AG20443 (cell line): ENCODE measurements around the gene GDPD5.

Experiments
- DNase-seq: peaks from one replicate; pipeline ENCODE4 v3.0.0; 2012; ENCODE audit warnings: low spot score, mixed read lengths

The GDPD5 gene, protein sequence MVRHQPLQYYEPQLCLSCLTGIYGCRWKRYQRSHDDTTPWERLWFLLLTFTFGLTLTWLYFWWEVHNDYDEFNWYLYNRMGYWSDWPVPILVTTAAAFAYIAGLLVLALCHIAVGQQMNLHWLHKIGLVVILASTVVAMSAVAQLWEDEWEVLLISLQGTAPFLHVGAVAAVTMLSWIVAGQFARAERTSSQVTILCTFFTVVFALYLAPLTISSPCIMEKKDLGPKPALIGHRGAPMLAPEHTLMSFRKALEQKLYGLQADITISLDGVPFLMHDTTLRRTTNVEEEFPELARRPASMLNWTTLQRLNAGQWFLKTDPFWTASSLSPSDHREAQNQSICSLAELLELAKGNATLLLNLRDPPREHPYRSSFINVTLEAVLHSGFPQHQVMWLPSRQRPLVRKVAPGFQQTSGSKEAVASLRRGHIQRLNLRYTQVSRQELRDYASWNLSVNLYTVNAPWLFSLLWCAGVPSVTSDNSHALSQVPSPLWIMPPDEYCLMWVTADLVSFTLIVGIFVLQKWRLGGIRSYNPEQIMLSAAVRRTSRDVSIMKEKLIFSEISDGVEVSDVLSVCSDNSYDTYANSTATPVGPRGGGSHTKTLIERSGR

DNA sequence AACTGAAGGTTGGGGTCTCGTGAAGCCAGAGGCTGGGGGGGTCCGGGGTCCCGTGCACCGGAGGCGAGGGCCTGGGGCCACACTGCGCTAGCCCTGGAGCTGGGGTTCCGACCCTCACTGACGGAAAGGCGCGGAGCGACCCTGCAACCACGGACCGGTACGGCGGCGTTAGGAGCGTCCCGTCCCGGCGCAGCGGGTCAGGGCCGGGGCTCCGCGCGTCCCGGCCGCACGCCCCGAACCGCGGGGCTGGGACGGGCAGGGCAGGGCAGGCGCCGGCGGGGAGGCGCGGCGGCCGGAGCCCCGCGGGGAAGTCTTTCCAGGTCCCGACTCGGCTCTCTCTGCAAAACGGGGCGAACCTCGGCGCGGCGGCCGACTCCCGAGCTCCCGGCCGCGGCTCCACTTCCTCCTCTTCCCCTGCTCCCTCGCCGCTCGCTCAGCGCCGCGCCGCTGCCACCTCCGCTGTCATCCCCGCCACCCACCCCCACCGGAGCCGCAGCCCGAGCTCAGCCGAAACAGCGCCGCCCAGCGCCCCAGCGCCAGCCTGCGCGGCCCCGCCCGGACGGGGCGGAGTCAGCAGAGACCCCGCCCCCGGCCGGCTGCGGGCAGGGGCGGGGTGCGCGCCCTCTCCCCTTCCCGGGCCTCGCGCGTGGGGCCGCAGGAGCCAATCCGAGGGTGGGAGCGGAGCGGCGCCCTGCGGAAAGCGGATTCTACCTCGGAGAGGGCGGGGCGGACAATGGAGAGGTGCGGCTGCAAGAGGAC is at the start of gene GDPD5:
TSS of gene GDPD5 (minus strand) at position 509 of the 759 bp plus-strand sequence. CDS start 48,206 bp downstream, outside the sequence.
- DNase-seq = peak; percentile 99

DNA sequence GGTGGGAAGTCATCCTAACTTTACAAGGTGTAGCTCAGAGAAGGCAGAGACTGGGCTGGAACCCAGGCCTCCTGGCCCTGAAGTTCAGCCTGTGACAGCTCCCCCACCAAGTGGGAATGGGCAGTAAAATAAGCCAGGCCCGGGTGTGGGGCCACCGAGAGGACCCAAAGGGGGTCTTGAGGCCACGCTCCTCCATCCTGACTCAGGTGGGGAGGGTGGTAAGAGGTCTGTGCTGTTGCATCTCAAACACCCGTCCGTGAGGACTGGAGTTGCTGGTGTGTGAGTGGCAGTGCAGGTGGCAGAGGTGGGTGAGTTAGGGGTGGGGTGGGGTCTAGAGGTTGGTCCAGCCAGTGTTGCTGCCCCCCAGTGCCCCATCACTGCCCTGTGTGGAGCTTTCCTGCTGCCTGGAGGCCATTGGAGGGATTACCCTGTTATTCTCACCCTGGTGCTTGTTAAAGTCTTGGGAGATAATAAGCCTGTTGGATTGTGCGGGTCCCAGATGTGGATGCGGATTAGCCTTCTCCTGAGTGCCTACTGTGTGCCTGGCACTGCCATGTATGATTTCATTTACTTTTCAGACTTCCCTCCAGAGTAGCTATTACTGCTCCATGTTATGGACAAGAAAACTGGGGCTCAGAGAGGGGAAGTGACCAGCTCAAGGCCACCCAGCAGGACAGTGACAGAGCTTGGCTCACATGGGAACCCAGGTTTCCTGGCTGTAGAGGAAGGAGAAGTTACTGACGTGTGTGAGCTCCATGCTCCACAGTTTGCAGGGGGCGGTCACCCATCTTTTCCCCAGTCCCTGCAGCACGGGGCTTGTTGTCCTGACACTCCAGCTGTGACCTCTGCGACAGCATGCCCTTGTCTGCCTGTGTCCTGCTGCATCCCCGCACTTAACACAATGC is 49.2 kb upstream of the GDPD5 start:
- peak; percentile 48 for DNase-seq

DNA sequence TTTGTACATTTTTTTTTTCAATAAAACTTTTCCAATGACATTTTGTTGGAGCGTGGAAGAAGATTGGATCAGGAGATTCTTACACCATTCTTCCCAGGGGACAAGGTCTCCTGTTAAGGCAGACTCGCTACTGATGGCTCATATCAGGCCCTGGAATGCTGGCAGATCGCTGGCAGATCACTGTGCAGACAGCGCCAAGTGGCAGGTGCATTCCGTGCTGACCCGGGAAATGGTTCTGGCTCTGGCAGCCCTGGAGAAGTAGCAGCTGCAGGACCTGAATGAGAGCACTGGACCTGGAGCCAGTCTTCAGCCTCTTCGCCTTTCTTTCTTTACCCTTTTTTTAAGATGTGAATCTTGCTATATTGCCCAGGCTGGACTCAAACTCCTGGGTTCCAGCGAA is 47.0 kb upstream of the GDPD5 start:
- no peak for DNase-seq

DNA sequence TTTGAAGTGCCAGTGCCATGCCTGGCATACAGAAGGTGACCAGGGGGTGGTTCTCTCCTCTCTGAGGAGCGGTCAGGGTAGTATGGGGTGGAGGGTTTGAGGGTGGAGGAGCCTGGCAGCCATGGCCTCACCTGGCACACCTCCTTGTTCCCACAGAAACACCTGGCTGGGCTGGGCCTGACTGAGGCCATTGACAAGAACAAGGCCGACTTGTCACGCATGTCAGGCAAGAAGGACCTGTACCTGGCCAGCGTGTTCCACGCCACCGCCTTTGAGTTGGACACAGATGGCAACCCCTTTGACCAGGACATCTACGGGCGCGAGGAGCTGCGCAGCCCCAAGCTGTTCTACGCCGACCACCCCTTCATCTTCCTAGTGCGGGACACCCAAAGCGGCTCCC is 45.9 kb upstream of the GDPD5 start:
- DNase-seq = no peak

DNA sequence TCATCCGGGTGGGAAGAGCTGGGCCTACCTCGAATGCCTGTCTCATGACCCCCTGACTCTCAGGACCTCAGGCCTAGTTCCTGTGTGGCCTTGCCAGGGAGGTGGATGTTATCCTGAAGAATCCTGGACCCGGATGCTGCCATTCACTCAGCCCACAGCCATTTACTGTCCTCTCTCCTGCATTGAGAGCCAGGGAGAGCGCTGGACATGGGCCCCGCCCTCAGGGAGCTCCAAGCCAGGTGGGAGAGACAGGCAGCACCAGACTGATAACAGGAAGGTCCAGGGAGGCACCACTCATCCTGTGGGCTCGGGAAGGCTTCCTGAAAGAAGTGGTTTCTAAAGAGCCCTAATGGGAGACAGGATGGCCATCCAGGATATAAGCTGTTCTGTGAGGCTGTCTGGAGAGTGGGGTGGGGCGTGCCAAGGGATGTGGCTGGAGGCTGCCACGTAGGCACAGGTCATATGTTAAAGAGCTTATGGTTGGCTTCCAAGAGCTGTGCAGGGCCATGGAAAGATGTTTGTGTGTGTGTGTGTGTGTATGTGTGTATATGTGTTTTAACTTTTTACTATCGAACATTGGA is 44.9 kb upstream of the GDPD5 start:
- no peak for DNase-seq

DNA sequence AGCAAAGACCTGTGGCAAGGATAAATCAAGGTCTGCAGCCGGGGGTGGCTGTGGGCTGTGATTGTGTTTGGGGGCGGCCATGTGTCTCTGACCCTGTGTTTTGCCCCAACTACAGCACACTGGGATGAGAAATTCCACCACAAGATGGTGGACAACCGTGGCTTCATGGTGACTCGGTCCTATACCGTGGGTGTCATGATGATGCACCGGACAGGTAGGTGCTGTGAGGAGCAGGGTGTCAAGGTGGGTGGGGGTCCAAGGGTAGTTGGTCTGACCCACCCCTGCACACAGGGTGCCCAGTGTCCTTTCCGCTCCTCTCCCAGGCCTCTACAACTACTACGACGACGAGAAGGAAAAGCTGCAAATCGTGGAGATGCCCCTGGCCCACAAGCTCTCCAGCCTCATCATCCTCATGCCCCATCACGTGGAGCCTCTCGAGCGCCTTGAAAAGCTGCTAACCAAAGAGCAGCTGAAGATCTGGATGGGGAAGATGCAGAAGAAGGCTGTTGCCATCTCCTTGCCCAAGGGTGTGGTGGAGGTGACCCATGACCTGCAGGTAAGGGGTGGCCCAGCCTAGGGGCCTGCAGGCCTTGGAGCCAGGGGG is 43.0 kb upstream of the GDPD5 start:
- no peak for DNase-seq

DNA sequence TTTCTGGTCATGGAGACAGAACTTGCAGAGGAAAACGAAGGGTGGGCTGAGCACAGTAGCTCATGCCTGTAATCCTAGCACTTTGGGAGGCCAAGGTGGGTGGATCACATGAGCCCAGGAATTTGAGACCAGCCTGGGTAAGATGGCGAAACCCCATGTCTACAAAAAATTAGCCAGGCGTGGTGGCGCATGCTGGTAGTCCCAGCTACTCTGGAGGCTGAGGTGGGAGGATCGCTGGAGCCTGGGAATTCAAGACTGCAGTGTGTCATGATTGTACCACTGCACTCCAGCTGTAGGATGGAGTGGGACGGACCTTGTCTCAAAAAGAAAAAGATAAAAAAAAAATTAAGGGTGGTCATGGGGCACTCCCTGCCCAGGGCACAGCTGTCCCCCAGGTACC is 42.2 kb upstream of the GDPD5 start:
- DNase-seq = no peak

DNA sequence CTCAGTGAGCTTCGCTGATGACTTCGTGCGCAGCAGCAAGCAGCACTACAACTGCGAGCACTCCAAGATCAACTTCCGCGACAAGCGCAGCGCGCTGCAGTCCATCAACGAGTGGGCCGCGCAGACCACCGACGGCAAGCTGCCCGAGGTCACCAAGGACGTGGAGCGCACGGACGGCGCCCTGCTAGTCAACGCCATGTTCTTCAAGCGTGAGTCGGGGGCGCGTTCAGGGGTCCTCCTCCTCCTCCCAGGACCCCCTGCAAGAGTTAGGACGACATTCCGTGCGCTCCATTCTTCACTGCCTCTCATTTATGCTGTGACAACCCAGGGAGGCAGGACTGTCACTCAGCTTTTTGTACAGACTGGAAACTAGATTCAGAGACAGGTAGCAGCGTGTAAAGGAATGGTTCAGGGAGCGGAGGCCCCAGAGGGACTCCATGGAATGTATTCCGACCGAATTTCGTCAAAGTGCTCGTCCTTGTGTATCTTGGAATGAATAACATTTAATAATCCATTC is 41.1 kb upstream of the GDPD5 start:
- no peak for DNase-seq

DNA sequence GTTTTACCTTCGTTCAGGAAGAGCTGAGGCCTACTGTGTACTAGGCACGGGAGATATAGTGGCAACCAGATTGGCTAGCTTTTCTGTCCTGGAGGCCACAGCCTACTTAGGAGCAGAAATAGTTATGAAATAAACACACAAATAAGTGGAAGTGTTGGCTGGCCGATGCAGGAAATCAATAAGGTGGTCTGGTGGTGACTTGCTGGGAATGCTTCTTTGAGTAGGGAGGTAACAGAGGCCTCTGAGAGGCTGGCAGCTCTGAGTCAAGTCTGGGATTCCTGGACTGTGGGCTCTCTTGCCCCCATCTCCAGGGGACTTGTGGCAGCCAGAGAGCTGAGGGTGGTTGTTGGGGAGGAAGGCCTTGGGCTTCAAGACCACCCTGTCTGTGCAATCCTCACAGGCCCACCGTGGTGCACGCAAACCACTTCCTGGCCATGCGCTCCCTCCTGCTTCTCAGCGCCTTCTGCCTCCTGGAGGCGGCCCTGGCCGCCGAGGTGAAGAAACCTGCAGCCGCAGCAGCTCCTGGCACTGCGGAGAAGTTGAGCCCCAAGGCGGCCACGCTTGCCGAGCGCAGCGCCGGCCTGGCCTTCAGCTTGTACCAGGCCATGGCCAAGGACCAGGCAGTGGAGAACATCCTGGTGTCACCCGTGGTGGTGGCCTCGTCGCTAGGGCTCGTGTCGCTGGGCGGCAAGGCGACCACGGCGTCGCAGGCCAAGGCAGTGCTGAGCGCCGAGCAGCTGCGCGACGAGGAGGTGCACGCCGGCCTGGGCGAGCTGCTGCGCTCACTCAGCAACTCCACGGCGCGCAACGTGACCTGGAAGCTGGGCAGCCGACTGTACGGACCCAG is 40.4 kb upstream of the GDPD5 start:
- no peak for DNase-seq

DNA sequence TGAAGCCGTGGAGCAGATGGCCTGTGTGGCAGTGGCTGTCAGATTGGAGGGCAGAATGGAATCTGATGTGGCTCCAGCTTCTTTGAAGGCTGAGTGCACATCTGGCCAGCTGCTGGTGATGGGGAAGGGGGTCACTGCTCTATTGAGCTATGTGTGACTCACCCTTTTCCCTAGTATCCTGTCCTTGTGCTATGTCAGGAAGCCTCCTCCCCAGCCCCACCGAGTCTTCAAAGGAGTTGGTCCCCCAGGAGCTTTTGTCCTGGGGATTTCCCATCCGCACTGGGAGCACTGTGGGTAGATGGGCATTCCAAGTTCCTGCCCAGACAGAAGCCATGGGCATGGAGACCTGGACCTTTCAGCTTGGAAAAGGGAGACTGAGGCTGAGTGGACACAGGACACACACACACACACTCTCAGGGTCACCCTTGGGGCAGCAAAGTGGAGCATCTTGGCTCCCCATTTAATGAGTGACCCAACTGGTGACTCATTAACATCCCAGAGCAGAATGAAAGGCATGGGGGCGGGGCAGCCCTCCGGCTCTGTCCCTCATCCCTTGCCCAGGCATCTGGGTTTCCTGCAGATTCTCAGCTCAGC is 39.6 kb upstream of the GDPD5 start:
- DNase-seq = peak; percentile 78

DNA sequence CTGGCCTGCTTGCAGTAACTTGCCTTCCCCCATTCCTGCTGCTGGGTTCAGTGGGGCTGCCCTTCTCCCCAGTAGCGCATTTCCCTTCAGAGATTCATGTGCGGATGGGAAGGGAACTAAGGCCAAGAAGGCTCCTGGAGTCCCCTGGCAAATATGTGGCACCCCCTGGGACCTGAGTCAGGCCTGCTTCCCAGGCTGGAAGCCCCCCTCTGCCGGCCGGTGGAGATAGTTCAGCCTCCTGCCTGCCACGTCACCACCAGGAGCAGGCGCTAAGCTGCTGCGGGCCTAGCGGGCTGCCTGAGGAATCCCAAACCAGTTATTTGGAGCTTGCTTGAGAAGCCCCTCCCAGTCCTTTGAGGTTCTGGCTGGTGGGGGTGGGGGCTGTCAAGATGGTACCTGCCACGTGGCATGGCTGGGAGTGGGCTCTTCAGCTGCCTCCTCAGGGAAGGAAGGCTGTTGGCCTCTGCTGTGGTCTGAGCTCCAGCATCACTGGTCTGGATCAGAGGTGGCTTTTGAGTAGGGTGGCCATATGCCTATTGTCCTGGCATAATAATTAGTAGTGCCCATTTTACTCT is 38.3 kb upstream of the GDPD5 start:
- peak; percentile 81 for DNase-seq

DNA sequence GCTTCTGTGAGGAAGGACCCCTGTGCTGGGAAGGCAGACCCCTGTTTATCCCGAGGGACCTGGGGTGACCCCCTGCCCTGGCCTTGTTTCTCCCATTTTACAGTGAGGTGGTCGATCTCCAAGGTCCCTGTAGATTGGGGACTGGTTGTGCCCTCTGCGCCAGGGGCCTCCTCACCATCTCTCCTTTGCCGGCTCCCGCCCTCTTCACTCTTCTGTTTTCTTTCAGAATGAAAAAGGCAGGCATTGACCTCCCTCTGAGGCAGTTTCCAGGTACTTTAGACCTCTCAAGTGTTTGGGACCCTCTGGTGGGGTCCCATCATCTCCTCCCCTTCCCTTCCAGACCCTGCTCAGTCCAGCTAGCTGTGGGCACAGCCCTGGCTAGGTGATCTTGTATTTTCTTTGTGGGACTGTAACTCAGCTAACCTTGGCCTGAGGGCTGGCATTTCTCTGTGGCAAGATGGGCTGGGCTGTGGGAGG is 37.8 kb upstream of the GDPD5 start:
- DNase-seq = no peak

DNA sequence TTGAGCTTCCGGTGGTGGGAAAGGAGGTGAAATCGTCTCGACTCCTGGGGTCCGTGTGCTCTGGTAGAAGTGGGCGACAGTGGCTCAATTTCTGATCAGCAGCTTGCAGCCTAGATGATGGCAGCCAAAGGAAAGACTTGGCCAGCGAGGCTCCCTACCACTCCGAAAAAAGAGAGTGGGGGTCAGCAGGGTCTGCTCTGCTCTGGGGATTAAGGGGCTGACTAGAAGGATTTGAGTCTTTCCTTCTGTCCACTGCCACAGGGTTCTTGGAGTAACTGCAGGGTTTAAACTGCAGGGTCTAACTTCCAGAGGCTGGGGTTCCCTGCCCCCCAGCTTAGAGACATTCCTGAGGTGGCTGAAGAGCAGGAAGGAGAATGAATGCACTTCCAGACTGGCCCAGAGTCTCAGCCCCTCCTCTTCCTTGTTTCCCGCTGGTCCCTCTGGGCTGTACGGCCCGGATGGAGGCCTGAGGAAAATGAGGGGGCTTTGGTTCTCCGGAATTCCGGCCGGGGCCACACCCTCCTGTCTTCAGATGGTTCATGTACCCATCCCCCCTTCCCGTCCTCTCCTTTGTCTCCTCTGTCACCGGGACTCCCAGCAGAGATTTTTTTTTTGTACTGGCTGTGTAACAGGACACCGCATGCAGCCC is 37.2 kb upstream of the GDPD5 start:
- no peak for DNase-seq

DNA sequence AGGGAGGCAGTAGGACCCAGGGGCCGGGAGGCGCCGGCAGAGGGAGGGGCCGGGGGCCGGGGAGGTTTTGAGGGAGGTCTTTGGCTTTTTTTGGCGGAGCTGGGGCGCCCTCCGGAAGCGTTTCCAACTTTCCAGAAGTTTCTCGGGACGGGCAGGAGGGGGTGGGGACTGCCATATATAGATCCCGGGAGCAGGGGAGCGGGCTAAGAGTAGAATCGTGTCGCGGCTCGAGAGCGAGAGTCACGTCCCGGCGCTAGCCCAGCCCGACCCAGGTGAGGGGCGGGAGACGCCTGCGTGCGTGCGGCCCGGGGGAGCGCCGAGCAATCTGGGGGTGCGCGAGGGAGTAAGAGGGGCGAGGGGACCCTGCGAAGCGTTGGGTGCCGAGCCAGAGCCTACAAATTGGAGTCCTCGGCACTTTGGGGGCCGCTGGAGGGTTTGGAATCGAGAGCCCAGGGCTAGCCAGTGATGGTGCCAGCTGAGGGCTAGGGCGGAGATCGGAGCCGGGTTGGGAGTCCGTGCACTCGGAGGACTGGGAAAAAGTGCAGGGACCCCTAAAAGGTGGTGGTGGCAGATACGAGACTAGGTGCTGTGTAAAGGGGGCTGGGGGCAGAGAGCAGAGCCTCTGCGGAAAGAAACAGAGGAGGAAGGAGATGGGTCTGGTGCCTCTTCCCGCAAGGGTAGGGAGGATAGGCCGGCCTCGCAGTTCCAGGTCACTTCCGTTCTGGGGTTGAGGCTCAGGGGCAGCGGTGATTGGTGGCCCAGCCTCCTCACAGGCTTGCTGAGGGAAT is 36.5 kb upstream of the GDPD5 start, which contains the start of gene SERPINH1:
TSS of gene SERPINH1 (plus strand) at position 206 of the 788 bp plus-strand sequence. CDS start 4,097 bp downstream, outside the sequence.
- peak; percentile 85 for DNase-seq

DNA sequence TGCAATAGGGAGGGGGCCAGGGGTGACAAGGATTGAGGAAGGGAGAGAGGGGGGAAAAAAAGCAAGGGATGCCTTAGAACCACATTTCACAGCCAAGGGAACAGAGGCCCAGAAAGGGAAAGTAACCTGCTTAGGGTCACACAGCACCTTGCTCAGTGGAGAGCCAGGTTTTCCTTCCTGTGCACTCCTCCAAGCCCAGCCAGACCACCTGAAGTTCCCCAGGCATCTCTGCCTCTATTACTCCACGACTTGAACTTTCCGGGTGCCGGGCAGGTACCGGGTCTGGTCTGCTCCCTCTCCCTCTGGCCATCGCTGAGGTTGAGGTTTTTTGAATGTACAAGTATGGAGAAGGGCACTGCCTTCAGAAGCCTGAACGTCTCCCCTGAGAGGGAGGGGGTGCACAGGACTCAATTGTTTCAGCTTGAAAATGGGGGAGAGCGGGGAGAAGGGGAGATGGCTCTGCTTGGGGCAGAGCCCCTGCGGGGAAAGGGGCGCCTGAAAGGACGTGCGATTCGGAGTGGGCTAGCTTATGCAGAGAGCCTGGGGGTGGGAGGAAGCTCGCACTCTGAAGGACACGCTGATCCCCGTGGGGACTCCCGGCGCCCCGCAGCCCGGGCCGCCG is 35.8 kb upstream of the GDPD5 start:
- DNase-seq = no peak

DNA sequence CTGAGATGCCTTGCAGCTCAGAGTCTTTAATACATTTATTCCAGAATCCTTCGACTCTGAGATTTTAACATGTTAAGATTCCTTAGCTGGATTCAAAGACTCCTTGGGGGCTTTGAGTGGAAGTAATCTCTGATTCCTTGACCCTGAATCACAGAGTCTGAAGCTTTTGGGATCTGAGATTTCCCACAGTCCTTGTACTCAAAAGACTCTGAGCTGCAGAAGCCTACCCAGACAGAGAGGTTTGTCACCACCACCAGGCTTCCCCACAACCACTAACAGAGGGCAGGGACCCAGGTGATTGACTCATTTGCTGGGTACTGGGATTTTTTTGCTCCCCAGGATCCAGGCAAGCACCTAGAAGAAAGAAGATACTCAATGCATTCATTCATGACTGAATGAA is 34.9 kb upstream of the GDPD5 start:
- DNase-seq = no peak
